H7 (cell line): Measurements from ENCODE around the gene CKAP4. TPM values are rescaled to one million over a fixed set of nuclear protein-coding genes. Genes with fewer than 3 reads are reported as not detected.

ENCODE experiments used
- total RNA-seq: library from RNA; depleted of rRNA; stranded (reverse); fragments of >200 nt; shearing (Covaris generic); gene quantifications from 2 replicates; pipeline ENCODE4 v1.2.3, GENCODE V29; 2014; rRNA removed

The CKAP4 gene
- total RNA-seq, 1 experiment from 2014 or later: 52.0 TPM

Other genes with a start within 250 kb of the CKAP4 start
- 13.6 and 23.1 TPM in 2 replicates for gene NUAK1, start 109.1 kb downstream of the CKAP4 start, total RNA-seq
- 6.9 and 8.3 TPM in 2 replicates for gene TCP11L2, start 54.7 kb upstream of the CKAP4 start, total RNA-seq
- gene POLR3B, start 109.7 kb upstream of the CKAP4 start, total RNA-seq: 5.5 and 8.5 TPM in 2 replicates